Upper lobe of right lung (tissue), 1 donor: ENCODE data around the gene RPS26. TPM values are rescaled to one million over a fixed set of nuclear protein-coding genes. Genes with fewer than 3 reads are reported as not detected.

ENCODE experiments used
- ATAC-seq: fragments of 200-7000 bp; cut with Tn5 transposase; one replicate; pipeline ENCODE4 v1.9.1; 2020; ENCODE audit warnings: mild to moderate bottlenecking, moderate library complexity
- DNase-seq: peaks from one replicate; pipeline ENCODE4 v3.0.0-alpha.2; 2020
- H3K27ac ChIP-seq: fragments of 200-600 bp; one replicate; pipeline ENCODE4 v1.8.0; 2022
- H3K27me3 ChIP-seq: fragments of 200-600 bp; one replicate; pipeline ENCODE4 v1.8.0; 2022; ENCODE audit warnings: mild to moderate bottlenecking
- H3K36me3 ChIP-seq: fragments of 200-600 bp; one replicate; pipeline ENCODE4 v1.8.0; 2022
- H3K4me1 ChIP-seq: fragments of 200-600 bp; one replicate; pipeline ENCODE4 v1.8.0; 2022
- H3K4me3 ChIP-seq: fragments of 200-600 bp; one replicate; pipeline ENCODE4 v1.8.0; 2022; ENCODE audit warnings: mild to moderate bottlenecking
- H3K9me3 ChIP-seq: fragments of 200-600 bp; one replicate; pipeline ENCODE4 v1.8.0; 2022
- intact Hi-C: fragments of 100-400 bp; cut with DNase I; formaldehyde crosslinking; loops from one replicate; pipeline ENCODE4 v1.11.0; 2022
- total RNA-seq: library from RNA; stranded (reverse); fragmentation: NEBNext Ultra II Directional; extraction: Animal tissue kit (Norgen Biotek cat#: 25700); gene quantifications from one replicate; pipeline ENCODE4 v1.2.1, GENCODE V29; 2021
- TF ChIP-seq, protein P1 (sequence below): fragments of 200-600 bp; IDR thresholded peaks from one replicate; pipeline ENCODE4 v1.8.0; 2022; ENCODE audit warnings: antibody characterized with exemption
- donor health status: DM: no; HTN: yes; CAD: no; lungs with severe emphysema.

The RPS26 gene
- total RNA-seq, 1 donor from 2014 or later: 55.4 TPM

DNA sequence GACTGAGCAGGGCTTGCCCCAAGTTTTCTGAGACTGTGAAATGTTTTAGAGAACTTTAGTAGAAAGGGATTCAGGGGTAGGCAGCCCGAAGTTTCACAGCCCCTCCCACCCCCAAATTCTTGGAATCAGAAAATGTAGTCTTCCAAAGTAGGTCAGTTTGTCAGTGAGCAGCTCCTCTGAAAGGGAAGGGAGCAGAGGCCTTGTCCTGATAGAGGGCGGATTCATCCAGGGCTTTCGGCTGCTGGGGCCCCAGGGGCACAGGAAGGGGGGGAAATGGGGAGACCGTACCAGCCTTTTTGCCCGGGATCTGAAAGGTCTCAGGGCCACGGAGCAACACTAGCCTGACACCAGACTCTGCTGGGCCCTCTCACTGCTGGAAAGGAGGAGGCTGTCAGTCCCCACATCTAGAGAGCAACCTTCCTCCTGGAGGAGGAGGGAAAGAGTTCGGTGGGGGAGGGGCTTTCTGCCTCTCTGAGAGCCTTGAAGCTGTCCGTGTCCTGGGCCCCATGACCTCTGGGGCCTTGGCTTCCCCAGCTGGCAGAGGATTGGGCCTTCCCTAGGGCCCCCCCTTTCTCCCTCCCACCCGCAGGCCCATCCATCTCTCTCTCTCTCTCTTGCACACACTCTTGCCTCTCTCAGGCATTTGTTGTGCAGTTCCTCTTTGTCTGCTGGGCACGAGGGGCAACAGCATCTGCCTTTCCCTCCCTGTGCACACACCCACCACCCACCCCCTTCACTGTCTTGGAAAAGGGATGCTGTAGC lies 21.1 kb upstream of the RPS26 start, which contains the start of gene IKZF4:
Gene IKZF4 (plus strand): TSS at position 621 of the 762 bp plus-strand sequence. CDS start 451 bp downstream, outside the sequence.
- TF ChIP-seq, protein P1, sequence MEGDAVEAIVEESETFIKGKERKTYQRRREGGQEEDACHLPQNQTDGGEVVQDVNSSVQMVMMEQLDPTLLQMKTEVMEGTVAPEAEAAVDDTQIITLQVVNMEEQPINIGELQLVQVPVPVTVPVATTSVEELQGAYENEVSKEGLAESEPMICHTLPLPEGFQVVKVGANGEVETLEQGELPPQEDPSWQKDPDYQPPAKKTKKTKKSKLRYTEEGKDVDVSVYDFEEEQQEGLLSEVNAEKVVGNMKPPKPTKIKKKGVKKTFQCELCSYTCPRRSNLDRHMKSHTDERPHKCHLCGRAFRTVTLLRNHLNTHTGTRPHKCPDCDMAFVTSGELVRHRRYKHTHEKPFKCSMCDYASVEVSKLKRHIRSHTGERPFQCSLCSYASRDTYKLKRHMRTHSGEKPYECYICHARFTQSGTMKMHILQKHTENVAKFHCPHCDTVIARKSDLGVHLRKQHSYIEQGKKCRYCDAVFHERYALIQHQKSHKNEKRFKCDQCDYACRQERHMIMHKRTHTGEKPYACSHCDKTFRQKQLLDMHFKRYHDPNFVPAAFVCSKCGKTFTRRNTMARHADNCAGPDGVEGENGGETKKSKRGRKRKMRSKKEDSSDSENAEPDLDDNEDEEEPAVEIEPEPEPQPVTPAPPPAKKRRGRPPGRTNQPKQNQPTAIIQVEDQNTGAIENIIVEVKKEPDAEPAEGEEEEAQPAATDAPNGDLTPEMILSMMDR: no peak
- peak; percentile 84 for ATAC-seq
- DNase-seq: peak; percentile 72
- Histone ChIP-seq H3K27ac (peak within 1 kb of the TSS; percentile 70), H3K9me3 (no peaks in the 10 kb centered on the region), H3K4me1 (peaks cover 21% of the 10 kb centered on the region), H3K4me3 (peak within 1 kb of the TSS; percentile 35), H3K36me3 (peaks cover 14% of the 10 kb centered on the region), H3K27me3 (no peaks in the 10 kb centered on the region)
- intact Hi-C loops: no loop called here

DNA sequence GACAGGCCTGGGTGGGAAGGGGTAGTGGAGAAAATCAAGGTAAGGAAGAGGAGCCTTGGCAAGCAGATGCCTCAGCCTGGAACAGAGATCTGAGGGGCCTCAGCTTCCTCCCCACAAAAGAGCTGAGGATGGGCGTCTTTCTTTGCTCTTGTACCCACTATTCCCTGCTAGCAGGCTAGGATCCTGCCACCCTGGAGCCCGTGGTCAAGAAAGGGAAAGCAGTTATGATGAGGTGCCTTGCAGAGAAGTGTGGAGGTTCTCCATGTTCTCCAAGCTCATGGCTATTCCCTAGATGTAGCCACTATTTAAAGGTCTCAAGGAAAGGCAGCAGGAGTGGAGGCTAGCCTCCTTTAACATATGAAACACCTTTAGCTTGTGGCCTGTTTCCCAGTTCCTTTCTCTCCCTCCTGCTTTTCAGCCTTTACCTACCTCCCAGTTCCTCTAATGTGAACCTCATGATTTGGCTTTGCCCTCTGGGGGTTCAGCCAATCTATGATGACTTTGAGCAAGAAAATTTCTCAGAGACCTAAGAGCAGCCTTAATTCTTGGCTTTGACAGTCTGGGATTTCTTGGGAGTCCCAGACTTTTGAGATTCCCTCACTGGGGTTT lies 19.7 kb upstream of the RPS26 start:
- Histone ChIP-seq H3K9me3 (no peaks in the 10 kb centered on the region), H3K27me3 (no peaks in the 10 kb centered on the region), H3K36me3 (peaks cover 14% of the 10 kb centered on the region), H3K4me1 (peaks cover 21% of the 10 kb centered on the region), H3K4me3 (no peak overlapping the region), H3K27ac (peak overlapping the region; percentile 51)
- no peak for DNase-seq
- ATAC-seq: no peak
- intact Hi-C loops: no loop called here
- TF ChIP-seq, protein P1: no peak

DNA sequence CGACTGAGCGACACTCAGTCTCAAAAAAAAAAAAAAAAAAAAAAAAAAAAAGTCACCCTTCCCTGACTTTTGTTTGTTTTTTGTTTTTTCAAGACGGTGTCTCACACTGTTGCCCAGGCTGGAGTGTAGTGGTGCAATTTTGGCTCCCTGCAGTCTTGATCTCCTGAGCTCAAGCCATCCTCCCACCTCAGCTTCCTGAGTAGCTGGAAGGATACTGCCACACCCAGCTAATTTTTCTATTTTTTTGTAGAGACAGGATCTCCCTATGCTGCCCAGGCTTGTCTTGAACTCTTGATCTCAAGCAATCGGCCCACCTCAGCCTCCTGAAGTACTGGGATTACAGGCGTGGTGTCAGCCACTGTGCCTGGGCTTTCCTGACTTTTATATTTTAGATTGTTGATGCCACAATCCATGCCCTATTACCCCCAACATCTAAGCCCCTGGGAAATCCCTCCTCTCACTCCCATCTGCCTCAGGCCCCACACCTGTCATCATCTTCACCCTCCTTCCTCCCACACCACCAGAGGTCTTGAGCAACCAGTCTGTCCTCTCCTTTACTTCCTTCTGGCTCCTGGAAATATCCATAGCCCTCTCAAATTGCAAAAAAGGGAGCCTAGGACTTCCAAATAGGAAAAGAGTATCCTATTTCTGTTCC lies 13.1 kb upstream of the RPS26 start:
- intact Hi-C loops: no loop called here
- H3K4me1 ChIP-seq: peaks cover 9% of the 10 kb centered on the region
- TF ChIP-seq, protein P1: no peak
- no peak overlapping the region for H3K4me3 ChIP-seq
- no peaks in the 10 kb centered on the region for H3K9me3 ChIP-seq
- ATAC-seq (peak; percentile 25), DNase-seq (no peak)
- no peaks in the 10 kb centered on the region for H3K27me3 ChIP-seq
- peak overlapping the region; percentile 36 for H3K27ac ChIP-seq
- peaks cover 17% of the 10 kb centered on the region for H3K36me3 ChIP-seq

DNA sequence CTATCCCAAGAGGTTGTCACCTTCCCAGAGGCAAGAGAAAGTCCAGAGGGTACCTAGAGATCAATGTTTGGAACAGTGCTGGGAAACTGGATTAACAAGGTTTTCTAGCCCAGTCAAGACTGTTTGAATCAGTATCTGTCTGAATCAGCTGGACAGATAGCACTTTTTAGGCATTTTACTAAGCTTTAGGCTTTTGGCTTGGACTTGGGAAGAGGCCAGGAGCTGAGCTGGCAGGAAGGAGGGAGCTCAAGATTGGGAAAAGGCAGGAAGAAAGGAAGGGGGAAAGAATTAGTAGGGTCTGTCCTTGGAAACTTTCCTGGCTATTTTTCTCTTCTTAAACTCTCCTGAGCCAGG lies 12.6 kb upstream of the RPS26 start:
- H3K9me3 ChIP-seq: no peaks in the 10 kb centered on the region
- no peak overlapping the region for H3K4me3 ChIP-seq
- peaks cover 18% of the 10 kb centered on the region for H3K36me3 ChIP-seq
- peaks cover 9% of the 10 kb centered on the region for H3K4me1 ChIP-seq
- TF ChIP-seq, protein P1: no peak
- no peak for DNase-seq
- ATAC-seq: no peak
- intact Hi-C loops: no loop called here
- H3K27me3 ChIP-seq: no peaks in the 10 kb centered on the region
- H3K27ac ChIP-seq: peak overlapping the region; percentile 36

DNA sequence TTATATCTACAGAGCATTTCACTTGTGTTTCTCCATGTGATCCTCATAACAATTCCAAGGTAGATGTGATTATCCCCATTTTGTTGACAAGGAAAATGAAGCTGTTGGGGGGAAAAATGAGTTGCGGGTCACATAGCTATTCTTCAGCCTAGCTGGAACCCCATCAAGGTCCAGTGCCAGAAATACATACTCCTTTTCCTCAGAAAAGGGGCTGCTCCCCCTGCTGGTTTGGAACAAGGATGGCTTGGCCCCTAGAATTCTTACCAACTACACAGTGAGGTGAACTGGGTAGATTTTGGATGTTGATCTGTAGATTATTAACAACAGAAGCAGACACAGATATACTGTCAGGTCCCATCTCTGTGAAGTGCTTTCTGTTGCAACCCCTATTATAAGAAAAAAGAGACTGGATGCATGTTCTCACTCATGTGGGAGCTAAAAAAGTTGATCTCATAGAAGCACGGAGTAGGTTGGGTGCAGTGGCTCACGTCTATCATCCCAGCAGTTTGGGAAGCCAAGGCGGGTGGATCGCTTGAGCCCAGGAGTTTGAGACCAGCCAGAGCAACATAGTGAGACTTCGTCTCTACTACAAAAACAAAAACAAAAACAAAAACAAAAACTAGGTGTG lies 11.9 kb upstream of the RPS26 start:
- peak; percentile 88 for ATAC-seq

More for the DNA sequence above, 11.9 kb upstream of the RPS26 start:
- intact Hi-C loops: no loop called here
- Histone ChIP-seq H3K27me3 (no peaks in the 10 kb centered on the region), H3K9me3 (no peaks in the 10 kb centered on the region), H3K27ac (no peak overlapping the region), H3K4me3 (no peak overlapping the region), H3K4me1 (peaks cover 9% of the 10 kb centered on the region), H3K36me3 (peaks cover 25% of the 10 kb centered on the region)
- TF ChIP-seq, protein P1: peak; percentile 65
- DNase-seq: no peak
